ENCODE results near the gene DPP4.

DNA sequence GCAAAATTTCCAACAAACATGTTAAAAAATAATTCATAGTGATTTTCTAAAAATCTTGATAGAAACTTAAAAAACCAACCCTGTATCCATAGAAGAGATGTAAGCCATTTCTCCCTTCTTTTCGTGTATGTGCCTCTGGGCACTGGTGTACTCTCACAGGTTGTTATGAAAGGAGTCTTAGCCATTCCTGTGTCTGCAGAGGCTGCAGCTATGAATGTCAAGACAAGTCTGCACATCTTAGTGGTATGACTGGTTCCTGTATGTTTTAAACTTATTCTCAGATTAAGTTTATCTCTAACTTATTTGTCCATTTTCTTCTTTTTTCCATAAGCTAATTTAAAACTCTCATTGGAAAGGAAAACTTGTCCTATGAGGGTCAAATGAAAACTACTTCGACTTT lies 84.0 kb downstream of the DPP4 start:
- TF ChIP-seq, protein P1, sequence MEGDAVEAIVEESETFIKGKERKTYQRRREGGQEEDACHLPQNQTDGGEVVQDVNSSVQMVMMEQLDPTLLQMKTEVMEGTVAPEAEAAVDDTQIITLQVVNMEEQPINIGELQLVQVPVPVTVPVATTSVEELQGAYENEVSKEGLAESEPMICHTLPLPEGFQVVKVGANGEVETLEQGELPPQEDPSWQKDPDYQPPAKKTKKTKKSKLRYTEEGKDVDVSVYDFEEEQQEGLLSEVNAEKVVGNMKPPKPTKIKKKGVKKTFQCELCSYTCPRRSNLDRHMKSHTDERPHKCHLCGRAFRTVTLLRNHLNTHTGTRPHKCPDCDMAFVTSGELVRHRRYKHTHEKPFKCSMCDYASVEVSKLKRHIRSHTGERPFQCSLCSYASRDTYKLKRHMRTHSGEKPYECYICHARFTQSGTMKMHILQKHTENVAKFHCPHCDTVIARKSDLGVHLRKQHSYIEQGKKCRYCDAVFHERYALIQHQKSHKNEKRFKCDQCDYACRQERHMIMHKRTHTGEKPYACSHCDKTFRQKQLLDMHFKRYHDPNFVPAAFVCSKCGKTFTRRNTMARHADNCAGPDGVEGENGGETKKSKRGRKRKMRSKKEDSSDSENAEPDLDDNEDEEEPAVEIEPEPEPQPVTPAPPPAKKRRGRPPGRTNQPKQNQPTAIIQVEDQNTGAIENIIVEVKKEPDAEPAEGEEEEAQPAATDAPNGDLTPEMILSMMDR (IDR thresholded peaks at IDR 0.05), result no peak
- TF ChIP-seq EZH2 (IDR thresholded peaks at IDR 0.05), result no peak

All from neural progenitor cell (in vitro differentiated cells).